Breast epithelium (tissue), 4 donors: Measurements from ENCODE around the gene ENOX1. TPM values are rescaled to one million over a fixed set of nuclear protein-coding genes. Genes with fewer than 3 reads are reported as not detected.

Source experiments
- DNase-seq, 2 donors: peaks; one replicate each; pipeline ENCODE4 v3.0.0-alpha.2; 2019; ENCODE audit warnings: low spot score in 2 of 2
- H3K27ac ChIP-seq, 2 donors: fragments of 200-600 bp; sonication (generic) in 1 of 2; one replicate each; pipeline ENCODE4 v1.5.1; 2016 to 2019; ENCODE audit warnings: mild to moderate bottlenecking in 1 of 2
- H3K27me3 ChIP-seq, 2 donors: fragments of 200-600 bp; sonication (generic) in 1 of 2; one replicate each; pipeline versions ENCODE4 v1.5.1 to v1.6.0; 2017 to 2019; ENCODE audit warnings: control low read depth in 1 of 2, mild to moderate bottlenecking in 1 of 2
- H3K36me3 ChIP-seq: fragments of 200-600 bp; one replicate; pipeline ENCODE4 v1.5.1; 2019
- H3K4me1 ChIP-seq, 2 donors: fragments of 200-600 bp; sonication (generic); one replicate each; pipeline ENCODE4 v1.5.1; 2016 to 2019; ENCODE audit warnings: control low read depth in 1 of 2
- H3K4me3 ChIP-seq, 3 donors: fragments of 200-600 bp; sonication (generic); 1 replicate in 2 of 3; 2 replicates in 1 of 3; pipeline ENCODE4 v1.5.1; 2016 to 2019; ENCODE audit warnings: mild to moderate bottlenecking in 3 of 3, moderate library complexity in 2 of 3
- H3K9me3 ChIP-seq, 2 donors: fragments of 200-600 bp; sonication (generic) in 1 of 2; one replicate each; pipeline ENCODE4 v1.5.1; 2016 to 2019; ENCODE audit warnings: control low read depth in 1 of 2
- POLR2A ChIP-seq: fragments of 450-650 bp; IDR thresholded peaks from one replicate; pipeline ENCODE4 v1.6.1; 2016; ENCODE audit warnings: antibody characterized with exemption, mild to moderate bottlenecking, moderate library complexity
- POLR2AphosphoS5 ChIP-seq, 3 donors: sonication (generic); formaldehyde crosslinking; IDR thresholded peaks; one replicate each; pipeline ENCODE4 v1.6.1; 2017; ENCODE audit warnings: antibody characterized with exemption in 3 of 3
- intact Hi-C: fragments of 100-400 bp; cut with DNase I; formaldehyde crosslinking; loops from one replicate; pipeline ENCODE4 v1.15.1; 2023; ENCODE audit warnings: low total_unique reads
- total RNA-seq, 3 donors: library from RNA; depleted of rRNA; stranded (reverse); fragments of >200 nt; gene quantifications; one replicate each; pipeline ENCODE4 v1.1.0, GENCODE V29; 2016
- TF ChIP-seq, protein P1 (sequence below), 3 donors: fragments of 450-650 bp; IDR thresholded peaks; one replicate each; pipeline ENCODE4 v1.5.1; 2016 to 2017; ENCODE audit warnings: antibody characterized with exemption in 3 of 3, mild to moderate bottlenecking in 3 of 3, moderate library complexity in 3 of 3

The ENOX1 gene
- total RNA-seq, 3 donors from 2014 or later: 1.9 to 2.3 (median 2.0) TPM

GRCh38 chr13:43405457-43405856 lies 381.3 kb downstream of the ENOX1 start:
- Histone ChIP-seq H3K4me3 (no peak overlapping the region), H3K4me1 (no peaks in the 10 kb centered on the region), H3K27ac (no peak overlapping the region), H3K36me3 (no peaks in the 10 kb centered on the region), H3K9me3 (no peaks in the 10 kb centered on the region), H3K27me3 (no peaks in the 10 kb centered on the region)
- no peak for TF ChIP-seq POLR2AphosphoS5 (IDR thresholded peaks at IDR 0.05)
- TF ChIP-seq, protein P1, sequence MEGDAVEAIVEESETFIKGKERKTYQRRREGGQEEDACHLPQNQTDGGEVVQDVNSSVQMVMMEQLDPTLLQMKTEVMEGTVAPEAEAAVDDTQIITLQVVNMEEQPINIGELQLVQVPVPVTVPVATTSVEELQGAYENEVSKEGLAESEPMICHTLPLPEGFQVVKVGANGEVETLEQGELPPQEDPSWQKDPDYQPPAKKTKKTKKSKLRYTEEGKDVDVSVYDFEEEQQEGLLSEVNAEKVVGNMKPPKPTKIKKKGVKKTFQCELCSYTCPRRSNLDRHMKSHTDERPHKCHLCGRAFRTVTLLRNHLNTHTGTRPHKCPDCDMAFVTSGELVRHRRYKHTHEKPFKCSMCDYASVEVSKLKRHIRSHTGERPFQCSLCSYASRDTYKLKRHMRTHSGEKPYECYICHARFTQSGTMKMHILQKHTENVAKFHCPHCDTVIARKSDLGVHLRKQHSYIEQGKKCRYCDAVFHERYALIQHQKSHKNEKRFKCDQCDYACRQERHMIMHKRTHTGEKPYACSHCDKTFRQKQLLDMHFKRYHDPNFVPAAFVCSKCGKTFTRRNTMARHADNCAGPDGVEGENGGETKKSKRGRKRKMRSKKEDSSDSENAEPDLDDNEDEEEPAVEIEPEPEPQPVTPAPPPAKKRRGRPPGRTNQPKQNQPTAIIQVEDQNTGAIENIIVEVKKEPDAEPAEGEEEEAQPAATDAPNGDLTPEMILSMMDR (IDR thresholded peaks at IDR 0.05): no peak
- TF ChIP-seq POLR2A: no peak
- intact Hi-C loops: no loop called here
- DNase-seq: no peak

GRCh38 chr13:43402380-43402779 lies 384.4 kb downstream of the ENOX1 start:
- TF ChIP-seq POLR2AphosphoS5 (IDR thresholded peaks at IDR 0.05) (no peak), POLR2A (no peak)
- TF ChIP-seq, protein P1 (IDR thresholded peaks at IDR 0.05): no peak
- no peak for DNase-seq
- intact Hi-C loops: no loop called here

GRCh38 chr13:43401361-43401760 lies 385.4 kb downstream of the ENOX1 start:
- H3K27me3 ChIP-seq: no peaks in the 10 kb centered on the region
- no peak overlapping the region for H3K27ac ChIP-seq
- H3K36me3 ChIP-seq: no peaks in the 10 kb centered on the region
- H3K9me3 ChIP-seq: no peaks in the 10 kb centered on the region
- no peak overlapping the region for H3K4me3 ChIP-seq
- intact Hi-C loops: no loop called here
- no peaks in the 10 kb centered on the region for H3K4me1 ChIP-seq
- no peak for DNase-seq
- TF ChIP-seq, protein P1 (IDR thresholded peaks at IDR 0.05): no peak
- TF ChIP-seq POLR2A (no peak), POLR2AphosphoS5 (IDR thresholded peaks at IDR 0.05) (no peak)

More at GRCh38 chr13:43402380-43402779, 384.4 kb downstream of the ENOX1 start:
- H3K9me3 ChIP-seq: no peaks in the 10 kb centered on the region
- H3K4me3 ChIP-seq: no peak overlapping the region
- no peaks in the 10 kb centered on the region for H3K36me3 ChIP-seq
- no peaks in the 10 kb centered on the region for H3K27me3 ChIP-seq
- H3K4me1 ChIP-seq: no peaks in the 10 kb centered on the region
- no peak overlapping the region for H3K27ac ChIP-seq

DNA sequence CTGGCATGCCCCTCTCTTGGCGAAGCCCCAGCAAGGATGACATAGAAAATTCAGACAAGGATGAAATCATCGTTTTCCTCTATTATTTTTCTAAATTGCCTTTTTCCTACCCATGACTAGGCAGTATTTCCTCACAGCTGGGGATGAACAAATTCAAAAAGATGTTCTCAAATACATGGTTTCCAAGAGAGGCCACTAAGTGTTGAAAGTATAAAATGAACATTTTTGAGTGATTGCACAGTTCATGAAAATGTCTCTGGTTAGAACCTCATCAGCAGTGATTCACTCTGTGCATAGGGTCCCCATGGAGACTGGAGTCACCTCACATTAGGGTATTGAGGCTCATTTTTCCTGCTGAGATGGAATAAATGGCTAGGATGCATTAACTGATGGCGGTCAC lies 389.7 kb downstream of the ENOX1 start:
- Histone ChIP-seq H3K9me3 (no peaks in the 10 kb centered on the region), H3K36me3 (no peaks in the 10 kb centered on the region), H3K4me3 (no peak overlapping the region), H3K27ac (no peak overlapping the region), H3K4me1 (no peaks in the 10 kb centered on the region), H3K27me3 (no peaks in the 10 kb centered on the region)
- TF ChIP-seq, protein P1 (IDR thresholded peaks at IDR 0.05): no peak
- TF ChIP-seq POLR2A (no peak), POLR2AphosphoS5 (IDR thresholded peaks at IDR 0.05) (no peak)
- intact Hi-C loops: no loop called here
- DNase-seq: no peak

- no peaks in the 10 kb centered on the region for H3K9me3 ChIP-seq
- no peaks in the 10 kb centered on the region for H3K27me3 ChIP-seq
- DNase-seq: no peak
- no peaks in the 10 kb centered on the region for H3K4me1 ChIP-seq
- TF ChIP-seq POLR2A (no peak), POLR2AphosphoS5 (IDR thresholded peaks at IDR 0.05) (no peak)
- TF ChIP-seq, protein P1 (IDR thresholded peaks at IDR 0.05): no peak
- H3K36me3 ChIP-seq: no peaks in the 10 kb centered on the region
- intact Hi-C loops: no loop called here
- no peak overlapping the region for H3K4me3 ChIP-seq
- no peak overlapping the region for H3K27ac ChIP-seq
Observed at GRCh38 chr13:43391036-43391435, 395.7 kb downstream of the ENOX1 start.
